Keratinocyte (primary cell): ENCODE data around the gene SAMHD1.

ENCODE experiments used
- CTCF ChIP-seq, 3 experiments: IDR thresholded peaks in 1 of 3; conservative IDR thresholded peaks in 1 of 3; optimal IDR thresholded peaks in 1 of 3; 2 replicates in 2 of 3; 3 replicates in 1 of 3; pipeline versions ENCODE3 to v1.5.1; 2011; ENCODE audit warnings: low read length in 3 of 3, mild to moderate bottlenecking in 3 of 3, moderate library complexity in 2 of 3, control low read depth in 1 of 3, inconsistent platforms in 1 of 3; ENCODE audit not compliant: insufficient read depth in 2 of 3; ENCODE audit errors: extremely low read depth in 1 of 3
- EZH2 ChIP-seq: IDR thresholded peaks from one replicate; pipeline ENCODE4 v1.6.1; 2012; ENCODE audit warnings: inconsistent platforms, mild to moderate bottlenecking, low read length, moderate library complexity

DNA sequence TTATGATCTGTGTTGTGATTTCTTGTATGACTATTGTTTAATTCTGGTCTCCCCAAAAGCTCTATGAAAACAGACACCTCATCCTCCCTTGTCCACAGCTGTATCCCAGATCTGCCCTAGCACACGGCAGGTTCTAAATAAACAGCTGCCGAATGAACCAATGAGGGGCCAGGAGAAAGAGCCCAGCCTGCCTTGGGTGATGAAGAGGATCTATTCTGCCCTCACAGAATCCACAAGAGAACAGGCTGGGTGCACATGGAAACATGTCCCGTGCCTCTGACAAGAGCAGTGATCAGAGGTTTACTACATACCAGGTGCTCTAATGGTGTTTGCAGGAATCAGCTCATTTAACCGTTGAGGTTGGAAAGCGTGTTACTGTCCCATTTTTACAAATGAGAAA, 91.2 kb downstream of the SAMHD1 start:
- no peak for TF ChIP-seq CTCF (optimal IDR thresholded peaks at IDR 0.05 in 1 of 3, IDR thresholded peaks at IDR 0.05 in 1 of 3, conservative IDR thresholded peaks at IDR 0.05 in 1 of 3; ENCODE audit: extremely low read depth in 1 of 3, insufficient read depth in 2 of 3, low read length in 3 of 3)
- no peak for TF ChIP-seq EZH2
